ENCODE results near the gene MDC1.
A peak's percentile ranks its signal among the peaks of the same experiment; 100 is the strongest.

The MDC1 gene

DNA sequence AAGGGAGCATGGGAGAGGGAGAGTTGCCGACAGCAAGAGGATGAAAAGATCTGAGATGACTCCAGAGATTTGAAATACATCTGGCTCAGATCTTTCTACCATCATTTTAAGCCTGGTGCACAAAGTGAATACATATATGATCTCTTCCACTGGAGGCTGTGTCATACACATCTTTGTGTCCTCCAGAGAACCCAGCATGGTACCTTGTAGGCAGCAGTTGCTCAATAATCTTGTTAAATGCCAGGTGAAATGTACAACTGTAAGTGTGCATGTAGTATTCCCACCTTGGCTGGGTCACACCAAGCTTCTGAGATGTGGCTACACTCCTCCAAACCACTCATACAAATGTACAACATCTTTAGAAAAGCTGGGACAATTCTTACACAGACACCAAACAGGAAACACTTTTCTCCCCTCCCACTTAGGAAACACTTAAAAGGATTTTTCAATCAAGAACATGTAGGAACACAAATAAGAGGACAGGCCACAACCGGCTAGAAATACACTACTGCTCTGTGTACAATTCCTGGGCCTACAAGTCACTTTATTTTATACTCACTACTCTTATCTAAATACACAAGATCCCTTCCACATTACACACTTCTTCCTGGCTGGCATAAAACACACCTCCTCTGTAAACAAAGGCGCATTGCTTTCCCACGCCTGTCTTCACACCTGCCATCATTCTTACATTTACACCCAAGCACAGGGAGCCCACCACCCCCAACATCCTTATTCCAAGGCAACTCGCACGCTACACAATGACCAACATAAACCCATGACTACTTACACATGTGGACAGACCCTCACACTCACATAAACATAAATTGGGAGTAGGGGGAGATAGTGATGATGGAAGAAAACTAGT lies 31.1 kb upstream of the MDC1 start:
- DNase-seq = no peak

DNA sequence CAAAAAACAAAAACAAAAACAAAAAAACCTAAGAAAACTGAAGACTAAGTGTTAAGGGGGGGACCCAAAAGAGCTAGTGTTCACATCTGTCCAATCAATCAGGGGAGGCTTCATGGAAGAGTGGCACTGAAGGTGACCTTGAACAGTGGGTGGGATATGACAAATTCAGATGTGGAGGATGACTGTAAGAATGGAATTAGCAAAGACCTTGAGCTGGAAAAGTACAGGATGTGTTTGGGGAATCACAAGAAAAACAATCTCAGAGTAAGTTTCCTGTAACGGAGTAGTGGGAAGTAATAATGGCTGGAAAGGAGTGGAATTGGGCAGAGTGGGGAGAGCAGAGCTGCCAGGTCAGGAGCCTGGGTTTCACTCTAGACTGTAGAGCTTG lies 30.2 kb upstream of the MDC1 start:
- DNase-seq = no peak

DNA sequence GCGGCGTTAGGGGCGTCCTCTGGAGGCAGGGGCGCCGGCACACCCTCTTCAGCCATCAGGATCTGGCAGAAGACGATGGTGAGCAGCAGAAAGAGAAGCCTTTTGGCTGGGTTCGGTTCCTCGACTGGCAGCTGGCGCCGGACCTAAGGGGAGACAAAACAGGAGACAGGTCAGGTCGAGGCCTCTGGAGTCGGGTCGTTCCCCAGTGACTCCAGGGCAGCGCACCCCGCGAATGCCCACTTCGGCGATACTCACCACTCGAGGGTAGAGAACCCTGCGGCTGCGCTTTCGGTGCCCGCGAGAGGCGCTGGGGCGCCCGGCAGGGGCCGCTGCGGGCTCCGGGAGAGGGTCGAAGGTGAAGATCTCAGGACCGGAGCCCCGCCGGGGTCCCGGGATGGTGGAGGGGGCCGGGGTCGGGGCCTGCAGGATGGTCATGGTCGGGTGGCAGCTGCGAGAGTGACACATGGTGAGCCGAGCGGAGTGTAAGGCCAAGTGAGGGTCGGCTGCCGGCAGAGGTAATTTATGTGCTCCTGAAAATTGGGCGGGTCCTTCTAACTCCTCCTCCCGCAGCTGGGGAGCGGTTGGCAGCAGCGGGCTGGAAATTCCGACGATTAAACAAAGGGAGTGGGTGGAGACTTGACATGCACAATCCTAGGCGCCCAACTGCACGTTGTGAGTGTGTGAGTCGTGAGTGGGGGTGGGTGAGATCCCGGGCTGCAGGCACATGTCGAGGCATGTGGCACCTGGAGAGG lies 27.1 kb upstream of the MDC1 start, which contains the start of gene IER3:
IER3 (minus strand) TSS at position 494 of the 752 bp plus-strand sequence; CDS start at position 465, 29 bp downstream.
- peak; percentile 87 for DNase-seq

DNA sequence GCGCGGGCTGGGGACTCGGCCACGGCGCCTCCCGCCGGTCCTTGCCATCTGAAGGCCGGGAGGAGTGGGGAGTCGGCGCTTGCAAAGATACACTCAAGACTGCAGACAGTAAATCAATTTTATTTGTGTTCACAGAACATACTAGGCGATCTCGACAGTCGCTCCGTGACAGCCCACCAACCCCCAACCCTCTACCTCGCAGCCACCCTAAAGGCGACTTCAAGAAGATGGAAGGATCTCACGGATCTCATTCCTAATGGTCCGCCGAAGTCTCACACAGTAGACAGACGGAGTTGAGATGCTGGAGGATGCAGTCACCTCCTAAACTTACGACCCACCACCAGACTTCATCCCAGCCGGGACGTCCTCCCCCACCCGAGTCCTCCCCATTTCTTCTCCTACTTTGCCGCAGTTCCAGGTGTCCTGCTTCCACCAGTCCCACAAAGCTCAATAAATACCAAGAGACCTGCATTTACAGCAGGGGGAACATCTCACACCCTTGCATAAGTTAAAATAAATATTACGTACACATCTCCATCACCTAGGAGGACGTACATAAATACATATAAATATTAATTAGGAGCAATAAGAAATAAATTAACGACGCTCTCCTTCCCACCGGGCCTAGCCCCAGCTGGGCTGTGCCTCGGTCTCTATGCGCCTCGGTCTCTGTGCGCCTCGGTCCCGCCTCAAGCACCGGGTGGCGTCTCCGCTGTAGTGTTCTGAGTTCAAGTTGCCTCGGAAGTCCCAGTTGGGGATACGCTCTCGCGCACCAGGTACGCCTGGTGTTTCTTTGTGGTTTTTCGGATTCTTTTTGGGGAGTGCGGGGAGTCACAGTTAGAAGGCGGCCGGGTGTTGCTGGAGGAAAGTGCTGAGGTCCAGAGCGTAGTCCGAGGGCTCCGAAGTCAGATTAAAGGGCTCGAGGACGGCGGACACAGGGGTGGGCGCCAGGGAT lies 26.3 kb upstream of the MDC1 start:
- peak; percentile 50 for DNase-seq

DNA sequence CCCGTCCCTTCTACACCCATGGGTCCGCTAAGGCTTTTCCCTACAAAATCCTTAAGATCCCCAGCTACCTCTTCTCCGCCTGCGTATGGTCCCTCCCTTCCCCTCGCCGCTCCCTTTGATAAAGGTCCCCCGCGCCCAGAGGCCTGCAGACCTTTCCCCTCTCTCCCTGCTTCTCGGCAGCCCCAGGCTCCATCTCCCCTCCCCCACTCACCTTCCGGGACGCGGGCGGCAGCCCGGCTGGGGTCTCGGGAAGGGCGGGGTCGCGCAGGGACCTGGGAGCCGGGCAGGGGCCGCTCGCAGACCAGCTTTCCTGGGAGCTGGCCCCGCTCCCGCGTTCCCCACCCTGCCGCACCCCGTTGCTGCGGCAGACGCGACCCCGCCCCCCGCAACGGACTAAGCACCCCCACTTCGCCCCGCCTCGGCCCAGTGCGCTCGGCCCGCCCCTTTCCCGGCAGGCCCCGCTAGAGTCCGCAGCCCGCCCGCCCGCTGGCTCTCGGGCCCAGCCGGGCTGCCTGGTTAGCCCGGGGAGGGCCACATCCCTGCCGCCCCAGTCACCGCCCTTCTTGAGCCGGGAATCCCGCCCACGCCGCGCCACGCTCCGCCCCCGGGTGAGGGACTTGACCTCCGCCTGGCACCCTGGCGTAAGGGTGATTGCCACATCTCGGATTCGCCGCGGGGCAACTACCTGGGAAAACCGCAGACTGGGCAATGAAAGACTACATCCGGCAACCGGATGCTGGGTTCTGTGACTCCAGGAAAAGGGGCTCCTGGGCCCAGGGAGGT lies 25.4 kb upstream of the MDC1 start, which contains the start of gene FLOT1:
FLOT1 (minus strand) TSS at position 372 of the 783 bp plus-strand sequence. CDS start 498 bp downstream, outside the sequence.
- peak; percentile 92 for DNase-seq

DNA sequence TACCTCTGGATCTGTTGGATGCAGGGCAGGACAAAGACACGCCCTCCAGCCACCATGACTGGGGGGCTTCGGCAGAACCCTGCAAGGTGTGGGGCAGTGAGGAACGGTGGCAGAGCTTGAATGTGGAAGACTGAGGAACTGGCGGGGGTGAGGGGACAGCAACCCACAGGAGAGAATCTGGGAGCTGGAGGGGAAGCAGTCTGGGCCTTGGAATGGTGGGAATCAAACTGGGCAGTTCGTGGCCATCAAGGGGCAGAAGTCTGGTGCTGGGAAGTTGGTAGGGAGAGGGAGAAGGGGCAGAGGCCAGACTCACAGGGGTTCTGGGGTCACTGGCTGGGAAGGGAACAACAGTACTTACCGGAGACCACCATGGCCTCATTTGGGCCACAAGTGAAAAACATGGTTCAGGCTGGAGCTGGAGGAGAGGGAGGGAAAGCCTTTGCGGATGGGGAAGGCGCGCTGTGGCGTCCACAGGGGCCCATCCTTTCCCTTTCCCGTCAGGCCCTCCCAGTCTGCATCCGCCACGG lies 24.8 kb upstream of the MDC1 start:
- DNase-seq = no peak

DNA sequence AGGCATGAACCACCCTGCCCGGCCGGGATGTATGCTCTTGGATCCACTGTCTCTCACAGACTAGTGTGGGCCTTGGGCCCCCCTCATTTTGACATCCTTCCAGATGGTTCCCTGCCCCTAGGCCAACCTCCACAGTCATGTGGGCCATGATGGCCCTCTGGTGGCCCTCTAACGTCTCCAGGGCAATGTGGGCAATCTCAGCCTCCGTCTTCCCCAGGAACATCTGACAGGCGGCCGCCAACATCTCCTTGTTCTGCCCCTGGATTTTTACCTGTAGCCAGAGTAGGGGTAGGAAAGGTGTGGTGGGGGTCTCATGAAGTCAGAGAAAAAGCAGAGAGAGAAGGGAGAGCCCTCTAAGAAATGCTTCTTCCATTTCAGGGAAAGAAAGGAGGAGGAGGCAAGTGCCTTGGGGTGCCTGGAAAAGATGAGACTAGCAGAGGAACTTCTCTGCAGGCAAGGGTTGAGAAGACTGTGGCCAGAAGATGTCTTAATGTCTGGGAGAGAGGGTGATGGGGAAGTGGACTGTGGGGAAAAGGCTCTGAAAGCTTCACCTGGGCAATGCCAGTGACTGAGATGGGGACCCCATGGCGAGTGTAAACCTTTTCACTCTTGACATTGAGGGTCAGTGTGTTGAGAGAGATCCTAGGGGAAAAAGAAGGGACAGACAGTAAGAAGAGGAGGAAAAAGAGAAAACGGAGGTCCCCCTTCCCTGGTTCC lies 24.1 kb upstream of the MDC1 start:
- no peak for DNase-seq

DNA sequence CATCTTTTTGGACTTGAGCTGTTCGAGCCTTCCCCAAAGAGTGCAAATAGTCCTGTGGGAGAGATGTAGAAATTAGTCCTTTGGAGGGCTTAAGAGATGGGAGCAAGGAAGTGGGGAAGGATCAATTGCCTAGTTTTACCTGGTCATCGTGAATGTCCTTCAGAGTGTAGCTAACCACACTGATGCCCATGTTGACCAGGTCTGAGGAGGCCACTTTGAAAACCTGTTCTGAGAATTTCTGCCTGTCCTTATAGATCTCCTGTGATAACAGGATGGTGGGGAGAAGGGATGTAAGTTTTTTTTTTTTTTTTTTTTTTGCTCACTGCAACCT lies 23.4 kb upstream of the MDC1 start:
- DNase-seq = no peak

DNA sequence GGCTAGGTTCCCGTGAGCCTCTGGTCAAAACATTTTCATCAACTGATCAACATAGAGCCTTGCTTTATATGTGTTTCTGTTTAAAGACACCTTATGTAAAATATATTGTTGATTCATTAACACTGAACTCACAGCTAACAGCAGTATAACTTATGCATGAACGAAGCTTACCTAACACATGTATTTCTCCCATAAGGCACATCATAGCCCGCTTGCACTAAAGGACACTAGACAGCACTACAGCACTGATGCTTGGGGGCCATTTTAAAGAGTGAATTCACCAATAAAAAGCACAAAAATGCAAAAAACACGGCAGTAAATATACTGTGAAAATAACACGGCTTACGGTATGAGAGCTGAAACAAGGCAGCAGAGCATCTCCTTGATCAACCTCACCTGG lies 21.5 kb upstream of the MDC1 start:
- DNase-seq = no peak

DNA sequence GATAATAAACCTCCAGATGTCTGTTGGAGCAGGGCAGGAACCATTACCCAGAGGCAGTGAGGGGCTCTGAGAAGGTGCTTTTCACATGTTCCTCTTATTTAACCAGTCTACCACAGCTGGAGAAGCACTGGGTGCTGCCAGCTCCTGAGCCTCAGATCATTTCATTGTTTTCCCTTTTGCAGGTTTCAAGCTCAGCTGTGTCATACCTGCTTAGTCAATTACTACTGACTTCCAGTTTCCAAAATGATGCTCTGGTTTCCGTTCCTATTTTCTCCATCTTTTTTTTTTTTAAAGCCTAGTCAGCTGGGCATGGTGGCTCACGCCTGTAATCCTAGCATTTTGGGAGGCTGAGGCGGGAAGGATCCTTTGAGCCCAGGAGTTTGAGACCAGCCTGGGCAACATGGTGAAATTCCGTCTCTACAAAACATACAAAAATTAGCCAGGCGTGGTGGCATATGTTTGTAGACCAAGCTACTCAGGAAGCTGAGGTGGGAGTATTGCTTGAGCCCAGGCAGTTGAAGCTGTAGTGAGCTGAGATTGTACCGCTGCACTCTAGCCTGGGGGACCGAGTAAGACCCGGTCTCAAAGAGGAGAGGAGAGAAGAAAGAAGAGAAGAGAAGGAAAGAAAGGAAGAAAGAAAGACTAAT lies 18.7 kb upstream of the MDC1 start:
- no peak for DNase-seq

DNA sequence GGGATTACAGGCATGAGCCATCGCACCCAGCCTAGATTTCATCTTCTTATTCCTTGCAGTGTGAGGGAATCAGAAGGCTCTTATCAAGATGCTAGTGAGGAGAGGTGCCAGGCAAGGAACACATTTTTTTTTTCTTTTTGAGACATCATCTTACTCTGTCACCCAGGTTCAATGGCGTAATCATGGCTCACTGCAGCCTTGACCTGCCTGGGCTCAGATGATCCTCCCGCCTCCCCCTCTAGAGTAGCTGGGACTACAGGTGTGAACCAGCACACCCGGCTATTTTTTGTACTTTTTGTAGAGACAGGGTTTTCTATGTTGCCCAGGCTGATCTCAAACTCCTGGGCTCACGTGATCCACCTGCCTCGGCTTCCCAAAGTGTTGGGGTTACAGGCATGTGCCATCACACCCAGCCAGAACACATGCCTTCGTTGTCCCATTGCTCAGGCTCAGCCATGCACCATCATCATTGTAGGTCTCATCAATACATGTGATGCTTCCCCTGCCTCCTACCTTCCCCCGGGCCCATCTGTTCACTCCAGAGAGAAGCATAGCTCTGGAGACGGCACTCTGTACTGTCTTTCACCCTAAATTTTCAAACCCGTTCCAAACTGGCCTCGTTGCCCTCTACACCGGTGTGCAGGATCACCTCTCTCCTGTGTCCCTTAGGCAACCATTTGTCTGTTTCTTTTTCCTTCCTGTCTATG lies 15.3 kb upstream of the MDC1 start:
- no peak for DNase-seq

DNA sequence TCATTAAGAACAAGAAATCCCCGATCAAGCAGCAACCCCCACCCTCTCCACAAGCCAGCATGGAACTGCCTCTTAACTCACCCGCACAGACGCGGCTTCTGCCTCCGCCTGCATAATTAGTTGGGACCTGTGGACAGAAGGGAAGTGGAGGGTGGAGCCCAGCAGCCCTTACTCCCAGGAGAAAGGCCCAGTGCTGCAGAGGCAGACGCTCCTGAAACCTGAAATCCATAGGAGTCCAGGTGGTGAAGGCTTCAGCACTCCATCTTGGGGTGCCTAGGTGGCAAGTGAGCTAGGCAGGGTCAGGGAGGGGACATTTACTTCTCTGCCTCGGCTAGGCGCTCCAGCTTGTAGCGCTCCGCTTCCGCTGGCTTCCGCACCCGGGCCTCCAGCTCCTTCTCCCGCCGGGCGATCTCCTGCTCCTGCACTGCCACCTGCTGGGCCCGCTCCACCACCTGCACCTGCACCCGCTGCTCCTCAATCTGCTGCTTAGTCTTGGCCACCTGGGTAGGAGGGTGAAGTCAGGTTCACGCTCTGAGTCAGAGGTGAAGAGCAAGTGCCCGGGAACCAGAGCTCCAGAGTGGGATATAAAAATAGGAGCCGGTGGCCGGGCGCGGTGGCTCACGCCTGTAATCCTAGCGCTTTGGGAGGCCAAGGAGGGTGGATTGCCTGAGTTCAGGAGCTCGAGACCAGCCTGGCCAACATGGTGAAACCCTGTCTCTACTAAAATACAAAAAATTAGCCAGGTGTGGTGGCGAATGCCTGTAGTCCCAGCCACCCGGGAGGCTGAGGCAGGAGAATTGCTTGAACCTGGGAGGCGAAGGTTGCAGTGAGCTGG lies 13.7 kb upstream of the MDC1 start:
- peak; percentile 88 for DNase-seq

DNA sequence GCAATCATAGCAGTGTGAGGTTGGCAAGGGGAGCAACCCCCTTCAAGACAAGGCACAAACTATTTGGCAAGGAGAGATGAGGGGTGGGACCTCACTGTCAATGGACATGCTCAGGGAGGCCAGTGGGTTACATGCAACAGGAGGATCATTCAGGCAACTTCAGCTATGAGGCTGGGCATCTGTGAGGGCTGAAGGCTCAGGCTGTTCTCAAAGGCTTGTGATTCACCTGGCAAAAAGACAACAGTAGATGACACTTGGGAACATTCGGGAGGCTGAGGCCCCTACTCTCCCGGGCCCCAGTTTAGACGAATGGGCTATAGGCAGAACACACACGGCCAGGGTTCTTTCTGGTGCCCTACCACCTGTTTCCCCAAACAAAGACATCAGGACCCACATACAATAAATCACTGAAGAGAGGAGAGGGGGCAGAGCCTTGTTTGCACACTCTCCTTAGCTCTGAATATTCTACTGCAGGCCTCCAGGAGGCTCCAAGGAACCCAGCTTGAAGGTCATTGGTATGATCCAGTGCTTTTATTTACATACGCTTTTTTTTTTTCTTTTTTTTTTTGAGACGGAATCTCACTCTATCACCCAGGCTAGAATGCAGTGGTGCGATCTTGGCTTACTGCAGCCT lies 11.0 kb upstream of the MDC1 start:
- DNase-seq = no peak

DNA sequence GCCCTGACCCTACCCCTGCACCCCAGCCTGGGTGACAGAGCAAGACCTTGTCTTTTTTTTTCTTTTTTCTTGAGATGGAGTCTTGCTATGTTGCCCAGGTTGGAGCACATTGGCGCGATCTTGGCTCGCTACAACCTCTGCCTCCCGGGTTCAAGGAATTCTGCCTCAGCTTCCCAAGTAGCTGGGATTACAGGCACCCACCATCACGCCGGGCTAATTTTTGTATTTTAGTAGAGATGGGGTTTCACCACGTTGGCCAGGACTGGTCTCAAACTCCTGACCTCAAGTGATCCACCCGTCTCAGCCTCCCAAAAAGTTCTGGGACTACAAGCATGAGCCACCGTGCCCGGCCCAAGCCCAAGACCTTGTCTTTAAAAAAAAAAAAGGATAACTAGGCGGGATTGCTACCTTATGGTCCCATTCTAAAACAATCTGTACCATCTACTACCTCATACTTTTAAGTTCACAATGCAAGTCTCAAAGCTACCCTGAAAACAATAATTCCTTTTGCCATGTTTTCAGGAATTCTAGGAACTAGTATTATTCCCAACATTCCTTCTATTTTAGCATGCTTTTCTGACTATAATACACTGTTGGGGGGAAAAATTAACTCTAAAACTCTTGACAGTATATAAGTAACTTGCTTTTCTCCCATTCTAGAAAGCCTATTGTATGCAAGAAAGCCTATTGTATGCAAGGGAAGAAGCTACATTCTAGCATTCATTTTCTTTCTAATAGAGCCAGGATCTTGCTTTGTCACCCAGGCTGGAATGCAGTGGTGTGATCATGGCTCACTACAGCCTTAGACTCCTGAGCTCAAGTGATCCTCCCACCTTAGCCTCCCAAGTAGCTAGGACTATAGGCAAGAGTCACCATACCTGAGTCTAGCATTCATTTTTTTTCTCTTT lies 9.7 kb upstream of the MDC1 start:
- DNase-seq = no peak

DNA sequence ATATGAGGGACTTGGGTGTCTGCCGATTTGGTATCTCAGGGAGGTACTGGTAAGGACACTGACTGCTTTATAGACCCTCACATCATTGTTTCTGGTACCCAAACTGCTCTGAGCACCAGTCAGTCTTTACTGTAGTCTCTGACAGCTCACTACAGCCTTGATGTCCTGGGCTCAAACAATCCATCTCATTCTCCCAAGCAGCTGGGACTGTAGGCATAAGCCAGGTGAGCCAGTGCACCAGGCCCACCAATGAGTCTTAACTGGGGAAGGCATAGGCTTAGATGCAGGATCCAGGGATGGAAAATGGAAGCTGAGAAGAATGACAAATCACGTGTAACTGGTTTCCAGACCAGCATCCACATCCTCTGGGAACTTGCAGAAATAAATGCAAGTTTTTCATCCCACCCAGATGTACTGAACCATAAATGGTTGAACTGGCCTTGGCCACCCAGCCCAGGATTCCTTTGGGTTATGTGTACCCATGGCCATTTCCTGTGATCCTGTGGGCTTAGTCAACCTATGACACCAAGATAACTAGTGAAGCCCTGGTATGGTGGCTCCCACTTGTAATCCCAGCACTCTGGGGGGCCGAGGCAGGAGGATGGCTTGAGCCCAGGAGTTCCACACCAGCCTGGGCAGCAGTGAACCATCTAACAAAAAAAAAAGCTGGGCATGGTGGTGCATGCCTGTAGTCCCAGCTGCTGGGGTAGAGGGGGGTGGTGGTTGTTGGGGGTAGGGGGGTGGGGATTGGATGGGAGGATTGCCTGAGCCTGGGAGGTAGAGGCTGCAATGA lies 8.8 kb upstream of the MDC1 start:
- DNase-seq = no peak

DNA sequence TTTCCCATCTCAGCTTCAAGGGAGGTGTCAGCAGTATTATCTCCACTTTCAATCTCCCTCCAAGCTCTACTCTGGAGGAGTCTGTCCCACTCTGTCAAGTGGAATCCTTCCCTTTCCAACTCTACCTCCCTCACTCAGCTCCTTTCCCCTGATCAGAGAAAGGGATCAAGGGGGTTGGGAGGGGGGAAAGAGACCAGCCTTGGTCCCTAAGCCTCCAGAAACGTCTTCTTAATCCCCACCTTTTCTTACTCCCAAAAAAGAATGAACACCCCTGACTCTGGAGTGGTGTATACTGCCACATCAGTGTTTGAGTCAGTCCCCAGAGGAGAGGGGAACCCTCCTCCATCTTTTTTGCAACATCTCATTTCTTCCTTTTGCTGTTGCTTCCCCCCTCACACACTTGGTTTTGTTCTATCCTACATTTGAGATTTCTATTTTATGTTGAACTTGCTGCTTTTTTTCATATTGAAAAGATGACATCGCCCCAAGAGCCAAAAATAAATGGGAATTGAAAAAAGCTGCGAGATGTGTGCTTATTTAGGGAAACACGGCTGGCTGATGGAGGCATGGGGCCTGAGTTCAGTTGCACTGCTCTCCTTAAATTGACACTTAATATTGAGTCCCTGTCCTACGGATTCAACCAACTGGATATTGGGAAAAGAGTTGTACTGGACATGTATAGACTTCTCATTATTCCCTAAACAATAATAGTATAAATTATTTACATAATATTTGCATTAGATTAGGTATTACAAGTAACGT lies 8.0 kb upstream of the MDC1 start:
- no peak for DNase-seq
